Dedifferentiated amniotic fluid mesenchymal stem cell (primary cell): ENCODE data around the gene GTPBP6.
"Not testable (repeated sequence)": the region's sequence is repeated elsewhere in the genome, so short reads cannot be mapped to it uniquely, and the experiment has no call there.

ENCODE experiments used
- DNase-seq: peaks from one replicate; pipeline ENCODE4 v3.0.0-alpha.2; 2016; ENCODE audit errors: extremely low spot score

Gene GTPBP6

GRCh38 chrX:291411-291901 is 27.1 kb downstream of the GTPBP6 start:
- DNase-seq = no peak

- no peak for DNase-seq
These were observed 28.0 kb downstream of the GTPBP6 start for GRCh38 chrX:290476-291166.

- no peak for DNase-seq
These were observed 30.0 kb downstream of the GTPBP6 start for GRCh38 chrX:288561-288991.

- DNase-seq = no peak
These were observed 30.9 kb downstream of the GTPBP6 start for GRCh38 chrX:287670-288069.

- DNase-seq = no peak
These were observed 33.4 kb downstream of the GTPBP6 start for GRCh38 chrX:285076-285677.

GRCh38 chrX:283115-283845 is 35.3 kb downstream of the GTPBP6 start:
- DNase-seq = peak; percentile 84

GRCh38 chrX:282000-282681 is 36.5 kb downstream of the GTPBP6 start:
- DNase-seq = not testable (repeated sequence)

GRCh38 chrX:281166-281999 is 37.2 kb downstream of the GTPBP6 start, which contains the start of gene PLCXD1:
PLCXD1 (plus strand) TSS chrX:281381; CDS start chrX:284188, 2,807 bp downstream.
- DNase-seq = no peak

GRCh38 chrX:280722-281121 is 37.9 kb downstream of the GTPBP6 start:
- not testable (repeated sequence) for DNase-seq

GRCh38 chrX:279757-280604 is 38.6 kb downstream of the GTPBP6 start:
- DNase-seq = not testable (repeated sequence)

- peak; percentile 29 for DNase-seq
These were observed 41.9 kb downstream of the GTPBP6 start for GRCh38 chrX:276581-277201.

- no peak for DNase-seq
These were observed 42.5 kb downstream of the GTPBP6 start for GRCh38 chrX:275967-276580.

GRCh38 chrX:275476-275966 is 43.1 kb downstream of the GTPBP6 start:
- DNase-seq = no peak

GRCh38 chrX:274904-275475 is 43.6 kb downstream of the GTPBP6 start:
- no peak for DNase-seq

GRCh38 chrX:270848-271367 is 47.7 kb downstream of the GTPBP6 start:
- no peak for DNase-seq

GRCh38 chrX:267771-268261 is 50.8 kb downstream of the GTPBP6 start:
- no peak for DNase-seq

- DNase-seq = no peak
These were observed 53.1 kb downstream of the GTPBP6 start for GRCh38 chrX:265502-265901.
